HepG2 (cell line): ENCODE results near the gene HSPA14. TPM values are rescaled to one million over a fixed set of nuclear protein-coding genes. Genes with fewer than 3 reads are reported as not detected.

ENCODE experiments used
- ATAC-seq: fragments of 200-7000 bp; cut with Tn5 transposase; 3 replicates; pipeline ENCODE4 v1.9.1; 2020; ENCODE audit warnings: mild to moderate bottlenecking, moderate library complexity
- BruUV-seq: library from RNA; stranded (reverse); fragments of 400-500 nt; replicated peaks from 2 replicates; lab custom pipeline; 2021; lab: Mats Ljungman, UMichigan
- CTCF ChIA-PET: fragments of 300-600 bp; formaldehyde crosslinking; extraction: SDS; loops from one replicate; lab custom pipeline; 2021; ENCODE audit warnings: low total read pairs, inconsistent platforms, low intra/inter-chr PET ratio; lab: Yijun Ruan, JAX
- POLR2A ChIA-PET: fragments of 350-600 bp; sonication (Branson Sonifier 250); formaldehyde crosslinking; loops from one replicate; lab custom pipeline; 2020; ENCODE audit warnings: antibody characterized with exemption, inconsistent platforms; lab: Yijun Ruan, JAX
- DNase-seq: peaks from one replicate; pipeline ENCODE4 v3.0.0-alpha.2; 2015; ENCODE audit warnings: low spot score
- FAIRE-seq: peaks from 3 replicates; lab custom pipeline; 2011; peaks lifted over from hg19 to GRCh38; lab: Jason Lieb, UNC
- H2AFZ ChIP-seq: one replicate; pipeline ENCODE4 v1.6.1; 2011; ENCODE audit warnings: low read length, inconsistent platforms
- H3K27ac ChIP-seq: fragments of 300-600 bp; 3 replicates; pipeline ENCODE4 v1.8.0; 2011; ENCODE audit warnings: mixed run types, mild to moderate bottlenecking, mixed read lengths, low read length, inconsistent platforms; ENCODE audit not compliant: insufficient read depth; ENCODE audit errors: extremely low read length
- H3K27me3 ChIP-seq, 2 experiments: fragments of 200-600 bp in 1 of 2; 2 replicates in 1 of 2; 3 replicates in 1 of 2; pipeline versions ENCODE4 v1.6.0 to v1.8.0; 2011; ENCODE audit warnings: low read length in 2 of 2, mild to moderate bottlenecking in 2 of 2, moderate library complexity in 2 of 2, inconsistent platforms in 1 of 2; ENCODE audit not compliant: insufficient read depth in 2 of 2, control insufficient read depth in 1 of 2
- H3K36me3 ChIP-seq, 2 experiments: fragments of 200-600 bp in 1 of 2; replicated peaks in 1 of 2; 2 replicates in 1 of 2; 3 replicates in 1 of 2; pipeline versions ENCODE4 v1.5.1 to v1.8.0; 2011; ENCODE audit warnings: low read length in 2 of 2, inconsistent platforms in 1 of 2; ENCODE audit not compliant: insufficient read depth in 2 of 2, control insufficient read depth in 1 of 2
- H3K4me1 ChIP-seq: 2 replicates; pipeline ENCODE4 v1.5.1; 2012; ENCODE audit warnings: low read length, inconsistent platforms; ENCODE audit not compliant: insufficient read depth
- H3K4me2 ChIP-seq: 2 replicates; pipeline ENCODE4 v1.6.0; 2011; ENCODE audit warnings: low read depth, low read length, inconsistent platforms
- H3K4me3 ChIP-seq, 3 experiments: fragments of 200-600 bp in 1 of 3; sonication (generic), shearing (Covaris generic) in 1 of 3; replicated peaks in 1 of 3; 2 replicates each; pipeline ENCODE4 v1.5.1; 2011 to 2016; ENCODE audit warnings: low read length in 3 of 3, inconsistent platforms in 2 of 3, low read depth in 2 of 3, mild to moderate bottlenecking in 2 of 3, control low read depth in 1 of 3, mixed read lengths in 1 of 3; ENCODE audit not compliant: insufficient read depth in 1 of 3
- H3K79me2 ChIP-seq: one replicate; pipeline ENCODE4 v1.6.1; 2011; ENCODE audit warnings: low read length, inconsistent platforms; ENCODE audit not compliant: insufficient read depth
- H3K9ac ChIP-seq: 2 replicates; pipeline ENCODE4 v1.6.0; 2011; ENCODE audit warnings: mild to moderate bottlenecking, low read depth, low read length, inconsistent platforms; ENCODE audit not compliant: insufficient read depth
- H3K9me3 ChIP-seq: 2 replicates; pipeline ENCODE4 v1.5.1; 2012; ENCODE audit warnings: mild to moderate bottlenecking, low read length
- H4K20me1 ChIP-seq: 2 replicates; pipeline ENCODE4 v1.6.0; 2011; ENCODE audit warnings: inconsistent platforms, mild to moderate bottlenecking, low read length, moderate library complexity; ENCODE audit not compliant: insufficient read depth
- ARID4A ChIP-seq: sonication (generic); formaldehyde crosslinking; IDR thresholded peaks from 2 replicates; pipeline ENCODE4 v1.5.0; 2020; ENCODE audit warnings: mild to moderate bottlenecking, missing genetic modification reagents, borderline replicate concordance
- BCL3 ChIP-seq: sonication (generic); formaldehyde crosslinking; IDR thresholded peaks from 2 replicates; pipeline ENCODE4 v1.5.1; 2020; ENCODE audit warnings: mild to moderate bottlenecking, missing genetic modification reagents, moderate library complexity
- SYNCRIP ChIP-seq: fragments of 200-400 bp; formaldehyde crosslinking; IDR thresholded peaks from 2 replicates; pipeline ENCODE4 v1.6.1; 2018; ENCODE audit warnings: mild to moderate bottlenecking, low read depth, low read length; ENCODE audit not compliant: insufficient read depth
- ZNF704 ChIP-seq: sonication (generic); formaldehyde crosslinking; IDR thresholded peaks from 2 replicates; pipeline ENCODE4 v1.8.1; 2023; ENCODE audit warnings: mild to moderate bottlenecking, inconsistent platforms, moderate library complexity, missing genetic modification reagents, borderline replicate concordance
- ZNF773 ChIP-seq: sonication (generic); formaldehyde crosslinking; IDR thresholded peaks from 2 replicates; pipeline ENCODE4 v1.4.0; 2020; ENCODE audit warnings: missing genetic modification reagents, borderline replicate concordance
- WGBS: methylation state at CpG from one replicate; pipeline ENCODE4 v1.1.6; 2017; ENCODE audit warnings: low lambda C conversion rate; 5-methylcytosine and 5-hydroxymethylcytosine counted together
- in situ Hi-C: cut with HindIII; loops from 2 replicates; pipeline ENCODE4 v1.10.0; 2017; ENCODE audit warnings: low pct_unique_long_range_greater_than_20kb; ENCODE audit not compliant: extremely low pct_ligation_motif_present
- intact Hi-C: fragments of 100-400 bp; cut with micrococcal nuclease; formaldehyde crosslinking; loops from one replicate; pipeline ENCODE4 v1.10.0; 2022; ENCODE audit not compliant: unreplicated experiment
- polyA plus RNA-seq, 8 experiments: library from polyadenylated mRNA; depleted of rRNA in 3 of 8; stranded (reverse) in 7 of 8; unstranded in 1 of 8; fragments of >200 nt; fragmentation: Illumina TruSeq in 4 of 8; extraction: Trizol in 4 of 8; gene quantifications; 2 replicates each; pipeline versions ENCODE4 v1.2.1 to v1.2.3, GENCODE V29; 2011 to 2016; ENCODE audit warnings: low read depth in 4 of 8, missing spikeins in 1 of 8, mixed read lengths in 1 of 8; ENCODE audit not compliant: insufficient read depth in 1 of 8
- total RNA-seq, 5 experiments: library from RNA; depleted of rRNA; stranded (reverse); fragments of >200 nt; fragmentation: Illumina TruSeq; extraction: Trizol; gene quantifications; 2 replicates each; pipeline ENCODE4 v1.2.3, GENCODE V29; 2016; ENCODE audit warnings: low read depth in 1 of 5

Gene HSPA14
- total and polyA plus RNA-seq, 2 of the 13 experiments (the other 11 are each of a cell fraction or from before 2014, with no cell fraction given) = 10.7 to 29.8 TPM

- ChIA-PET CTCF (no interaction called here), POLR2A (no interaction called here)
- FAIRE-seq (no peak), DNase-seq (no peak), ATAC-seq (no peak)
- Histone ChIP-seq H3K4me2 (no peak overlapping the region), H3K4me3 (no peak overlapping the region), H4K20me1 (no peaks in the 10 kb centered on the region), H3K9me3 (no peaks in the 10 kb centered on the region), H3K36me3 (peaks cover 0 to 9% of the 10 kb centered on the region in 2 experiments; a peak in 2 of 5 replicates), H3K4me1 (peaks cover 10% of the 10 kb centered on the region; the same call in 1 of the 2 replicates), H3K9ac (no peak overlapping the region), H2AFZ (no peak overlapping the region), H3K27ac (no peak overlapping the region), H3K27me3 (no peaks in the 10 kb centered on the region), H3K79me2 (no peaks in the 10 kb centered on the region)
- 94% methylated on average over 5 of the region's 5 CpGs for WGBS
- intact Hi-C loops = no loop called here
- in situ Hi-C loops = no loop called here
- no TSS peak for BruUV-seq
- TF ChIP-seq SYNCRIP (no peak), BCL3 (no peak), ZNF773 (CRISPR knock-in tag) (no peak), ARID4A (CRISPR knock-in tag) (no peak), ZNF704 (CRISPR knock-in tag) (no peak)
These were observed 20.9 kb downstream of the HSPA14 start for GRCh38 chr10:14859043-14859442.
